COLO668 (cell line): ENCODE measurements around the gene FREM1.
A peak's percentile ranks its signal among the peaks of the same experiment; 100 is the strongest.

Experiments used
- DNase-seq: peaks from one replicate; lab custom pipeline; 2025; ENCODE audit not compliant: unreplicated experiment; lab: John Stamatoyannopoulos, UW

The FREM1 gene

DNA sequence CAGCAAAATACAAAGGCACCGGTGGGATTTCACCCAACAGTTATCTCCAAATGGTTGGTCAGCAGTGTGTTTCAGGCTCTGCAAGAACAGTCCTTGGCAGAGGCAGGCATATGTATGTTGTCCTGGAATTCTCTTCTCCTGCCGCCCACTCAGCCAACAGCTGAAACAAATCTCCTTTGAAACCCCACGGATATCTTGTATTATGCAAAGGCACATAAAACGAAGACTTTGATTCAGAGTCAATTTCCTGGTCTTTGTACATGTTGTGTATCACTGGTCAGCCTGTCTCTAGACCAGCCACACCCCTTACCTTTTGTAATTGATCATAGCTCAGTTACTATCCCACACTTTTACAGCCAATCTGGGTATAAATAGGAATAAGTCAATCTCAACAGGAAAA is 29.2 kb downstream of the FREM1 start:
- no peak for DNase-seq

DNA sequence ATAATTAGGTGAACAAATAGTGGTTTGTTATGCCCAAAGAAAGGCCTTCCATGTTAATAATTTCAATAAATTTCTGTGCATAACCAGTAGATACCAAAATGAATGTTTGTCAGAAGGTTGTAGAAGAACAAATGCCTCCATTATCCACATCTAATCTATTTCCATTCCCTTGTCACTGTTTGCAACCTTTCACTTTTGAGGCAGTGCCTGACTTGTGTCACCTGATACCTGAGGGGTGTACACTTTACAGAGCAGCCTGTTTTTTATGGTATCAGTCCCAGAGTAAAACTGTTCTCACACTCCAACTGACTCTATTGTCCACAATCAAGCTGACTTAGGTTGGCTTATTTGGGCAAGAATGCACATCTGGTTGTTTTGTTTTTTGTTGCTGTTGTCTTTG is 40.1 kb downstream of the FREM1 start:
- no peak for DNase-seq

DNA sequence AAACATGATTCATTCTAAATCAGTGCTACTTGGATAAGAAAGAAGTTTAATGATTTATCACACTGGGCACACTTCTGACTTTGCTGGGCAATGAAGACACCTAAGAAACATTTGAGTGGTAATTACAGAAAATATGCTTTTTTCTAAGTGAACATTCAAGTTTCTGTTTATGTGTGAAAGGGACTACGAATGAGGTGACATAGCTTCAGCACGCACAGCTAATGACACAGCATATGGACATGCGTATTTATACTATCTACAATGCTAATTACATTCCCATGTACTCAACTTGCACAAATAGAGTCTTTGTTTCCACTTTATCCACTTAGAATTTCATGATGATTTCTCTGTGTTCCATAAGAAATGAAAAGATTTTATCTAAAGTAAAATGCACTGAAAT is 40.6 kb downstream of the FREM1 start:
- DNase-seq: no peak

DNA sequence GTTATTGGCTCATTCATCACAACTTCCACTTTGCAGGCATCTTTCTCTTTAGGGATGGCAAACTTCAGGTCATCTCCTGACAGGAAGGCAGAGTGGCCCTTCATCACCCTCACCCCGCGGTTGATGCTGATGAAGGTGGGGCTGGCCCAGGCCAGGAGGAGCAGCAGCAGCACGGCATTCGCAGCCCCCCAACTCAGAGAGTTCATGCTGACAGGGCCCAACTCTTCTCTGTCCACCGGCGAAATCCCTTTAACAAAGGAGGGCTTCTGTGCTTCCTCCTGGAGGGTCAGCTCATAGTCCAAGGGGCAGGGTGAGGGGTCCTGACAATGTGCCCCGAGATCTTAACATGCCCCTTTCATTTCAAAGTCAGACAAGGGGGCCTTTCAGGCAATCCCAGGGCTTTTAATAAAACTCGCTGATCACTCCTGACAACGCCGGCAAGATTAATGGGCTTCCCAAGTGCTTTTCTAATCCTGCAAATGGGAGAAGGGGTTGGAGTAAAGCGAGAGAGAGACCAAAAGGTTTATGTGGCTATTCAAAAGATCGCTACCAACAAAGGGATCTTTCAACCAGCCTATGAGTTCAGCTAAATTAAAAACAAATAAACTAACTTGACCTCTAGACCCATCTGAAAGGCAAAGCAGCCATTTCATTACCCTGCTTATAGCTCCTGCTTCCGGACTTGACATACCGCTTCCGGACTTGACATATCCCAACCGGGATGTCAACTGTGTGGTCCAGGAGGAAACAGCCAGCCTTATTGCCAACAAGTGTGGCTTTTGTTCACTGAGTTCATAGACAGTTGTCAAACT is 41.2 kb downstream of the FREM1 start:
- DNase-seq: no peak

DNA sequence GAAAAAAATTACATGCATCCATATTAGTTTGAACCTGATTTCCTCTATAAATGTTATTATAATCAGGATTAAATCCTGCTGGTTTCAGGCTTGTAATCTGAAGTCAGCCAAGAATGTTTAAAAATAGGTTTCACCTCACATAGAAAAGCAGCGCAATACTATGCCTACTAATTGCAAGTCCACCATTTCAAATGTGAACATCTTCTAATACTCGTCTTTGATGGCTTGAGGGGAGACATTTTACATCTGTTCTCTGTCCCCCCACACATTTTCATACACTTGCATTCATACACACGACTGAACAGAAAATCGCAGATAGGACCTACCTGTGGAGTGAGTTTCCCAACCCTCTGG is 41.8 kb downstream of the FREM1 start:
- DNase-seq: no peak

DNA sequence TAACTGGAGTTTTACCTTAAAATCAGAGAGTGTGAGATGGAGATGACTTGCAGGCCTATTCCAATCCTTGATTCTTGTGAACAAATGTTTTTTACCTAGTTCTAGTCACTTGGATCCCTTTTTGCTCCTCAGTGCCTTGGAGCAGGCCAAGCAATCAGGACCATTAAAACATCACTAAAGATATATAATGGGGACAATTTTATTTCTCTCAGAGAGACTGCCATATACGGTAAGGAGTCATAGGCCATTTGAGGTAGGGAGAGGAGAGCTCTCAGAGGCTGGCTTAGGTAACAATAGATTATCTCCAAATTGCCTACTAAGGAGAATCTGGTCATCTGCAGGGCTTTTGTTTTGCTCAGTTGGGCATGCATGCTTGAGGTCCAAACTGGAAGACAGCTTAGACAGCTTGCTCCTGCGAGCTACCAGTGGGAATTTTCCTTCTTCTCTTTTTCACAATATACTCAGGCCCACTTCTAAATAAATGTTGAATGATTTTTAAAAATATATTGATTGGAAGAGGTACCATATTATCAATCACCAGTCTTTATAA is 44.0 kb downstream of the FREM1 start:
- no peak for DNase-seq

DNA sequence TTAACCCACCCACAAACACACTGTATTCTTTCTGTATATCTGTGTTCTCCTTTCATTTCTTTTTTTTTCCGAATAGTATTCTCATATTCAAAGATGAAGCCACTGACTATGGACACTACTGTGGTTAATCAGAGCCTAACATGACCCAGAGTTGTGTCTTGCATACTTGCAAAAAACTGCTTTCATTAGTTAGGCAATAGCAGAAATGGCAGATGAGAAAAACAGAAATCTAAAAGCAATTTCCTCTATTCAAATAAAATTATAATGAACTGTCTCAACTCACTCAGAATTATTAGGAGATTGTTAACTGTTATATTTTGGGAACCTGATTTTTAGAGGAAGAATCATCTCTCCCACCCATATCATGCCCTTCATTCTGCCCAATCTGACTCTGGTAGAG is 45.9 kb downstream of the FREM1 start:
- no peak for DNase-seq

DNA sequence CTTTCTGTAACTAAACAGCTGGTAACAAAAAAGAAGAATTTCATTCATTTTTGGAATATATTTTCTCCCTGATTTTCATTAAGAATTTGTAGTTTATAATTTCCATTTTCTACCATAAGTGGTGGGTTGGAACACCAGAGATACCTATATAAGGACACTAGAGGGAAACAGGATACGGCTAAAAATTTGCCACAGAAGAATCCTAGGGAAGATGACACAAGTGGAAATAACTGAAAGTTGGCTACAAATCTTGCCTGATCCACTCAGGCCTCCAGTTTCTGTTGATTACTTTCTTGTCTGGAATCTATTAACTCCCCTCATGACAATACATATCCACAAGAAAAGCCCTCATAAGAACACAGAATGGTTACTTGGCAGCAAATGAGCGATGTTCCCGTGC is 46.8 kb downstream of the FREM1 start:
- no peak for DNase-seq

DNA sequence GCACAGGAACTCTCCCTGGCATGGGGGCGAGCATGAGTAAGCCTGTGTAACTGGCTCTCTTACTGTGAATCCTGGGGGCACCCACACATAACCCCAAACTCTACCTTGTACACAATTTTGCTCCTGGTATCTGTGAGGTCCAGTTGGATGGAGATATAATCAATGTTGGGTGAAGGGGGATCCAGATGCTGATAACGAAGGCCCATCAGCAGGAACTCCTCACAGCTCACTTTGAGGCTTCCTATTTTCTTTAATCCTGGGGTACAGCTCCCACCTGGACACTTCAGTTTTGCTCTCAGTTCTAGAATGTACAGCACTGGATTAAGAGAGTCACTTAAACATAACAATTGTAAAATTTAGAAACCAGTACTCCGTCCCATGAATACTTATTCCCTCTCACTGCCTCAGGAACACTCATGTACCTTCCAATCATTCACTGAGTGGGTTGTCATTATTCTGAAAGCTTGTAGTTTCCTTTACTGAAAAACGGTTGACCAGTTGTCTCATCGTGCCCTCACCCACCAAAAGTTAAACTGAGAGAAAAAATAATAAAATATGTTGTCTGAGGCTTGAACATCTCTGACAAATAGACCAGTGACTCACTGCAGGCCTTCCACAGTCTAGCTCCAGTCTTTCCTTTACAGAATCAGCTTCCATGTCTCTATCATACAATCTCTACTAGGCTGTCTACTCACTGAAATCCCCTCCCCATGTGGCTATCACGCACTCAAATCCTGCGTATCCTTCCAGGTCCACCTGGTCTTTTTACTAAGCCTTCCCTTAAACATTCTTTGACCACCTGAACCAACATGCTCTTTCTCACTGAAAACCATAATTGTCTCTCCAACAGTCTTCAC is 52.6 kb downstream of the FREM1 start:
- no peak for DNase-seq

DNA sequence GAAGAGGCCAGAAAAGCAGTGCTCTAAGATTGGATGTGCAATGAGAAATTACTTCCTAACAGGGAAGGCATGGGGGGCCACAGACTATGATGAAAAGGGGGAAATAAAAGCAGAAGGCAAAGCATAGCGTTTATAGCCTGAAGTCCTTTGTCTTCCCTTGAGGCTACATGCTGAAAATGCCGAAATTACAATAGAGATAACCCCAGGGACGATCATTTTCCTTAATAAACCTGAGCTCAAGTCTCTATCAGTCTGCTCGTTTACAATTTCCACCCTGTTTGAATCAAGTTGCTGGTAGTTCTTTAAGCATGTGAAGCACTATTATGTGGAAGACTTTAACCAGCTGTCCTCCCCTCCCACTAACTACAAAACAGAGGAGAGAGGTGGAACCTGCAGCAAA is 60.4 kb downstream of the FREM1 start:
- no peak for DNase-seq

DNA sequence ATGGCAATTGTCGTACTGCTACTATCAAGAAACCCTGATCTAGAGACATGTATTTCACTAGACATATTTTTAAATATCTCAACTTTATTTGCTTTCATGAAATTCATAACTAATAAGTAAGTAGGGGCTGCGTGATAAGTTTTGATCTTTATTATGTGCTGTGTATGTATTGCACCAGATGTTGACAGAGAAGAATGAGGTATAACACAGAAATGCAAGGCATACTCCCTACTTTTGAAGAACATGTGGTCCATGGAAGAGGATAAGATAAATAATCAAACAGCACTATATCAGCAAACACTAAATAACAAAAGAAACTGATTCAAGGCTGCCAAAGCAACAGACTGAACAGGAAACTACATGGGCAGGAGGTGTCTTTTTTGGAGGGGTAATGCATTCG is 60.9 kb downstream of the FREM1 start:
- DNase-seq: no peak

DNA sequence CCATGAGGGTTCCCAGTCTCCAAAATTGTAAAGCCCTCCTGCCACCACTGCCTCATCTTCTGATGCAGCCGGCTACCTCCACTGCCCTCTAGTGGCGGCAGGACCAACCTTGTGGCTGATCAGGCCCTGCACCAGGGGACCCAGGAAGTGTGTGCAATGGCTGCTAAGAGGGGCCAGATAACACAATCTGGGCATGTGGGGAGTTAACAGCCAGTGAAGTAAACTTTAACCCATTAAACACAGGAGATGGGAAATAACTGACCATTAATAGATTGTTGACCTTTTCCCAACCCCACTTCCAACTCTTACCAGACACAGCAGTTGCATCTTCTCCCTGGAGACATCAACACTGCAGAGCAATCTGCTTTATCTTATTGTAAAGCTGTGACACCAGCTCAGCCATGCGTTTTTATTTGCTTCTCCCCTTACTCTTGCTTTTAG is 63.3 kb downstream of the FREM1 start:
- DNase-seq: peak; percentile 71

DNA sequence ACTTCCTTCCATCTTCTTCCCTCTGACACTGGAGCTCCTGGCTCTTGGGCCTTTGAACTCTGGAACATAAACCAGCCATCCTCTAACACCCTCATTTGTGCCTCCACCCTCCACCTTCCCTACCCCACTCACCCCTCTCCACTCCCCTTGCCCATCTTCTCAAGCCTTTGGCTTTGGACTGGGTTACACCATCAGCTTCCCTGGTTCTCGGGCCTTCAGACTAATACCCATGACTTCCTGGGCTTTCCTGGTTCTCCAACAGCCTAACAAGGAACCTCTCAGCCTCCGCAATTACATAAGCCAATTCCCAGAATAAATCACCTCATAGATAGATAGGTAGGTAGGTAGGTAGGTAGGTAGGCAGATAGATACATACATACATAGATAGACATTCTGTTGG is 67.1 kb downstream of the FREM1 start:
- no peak for DNase-seq

DNA sequence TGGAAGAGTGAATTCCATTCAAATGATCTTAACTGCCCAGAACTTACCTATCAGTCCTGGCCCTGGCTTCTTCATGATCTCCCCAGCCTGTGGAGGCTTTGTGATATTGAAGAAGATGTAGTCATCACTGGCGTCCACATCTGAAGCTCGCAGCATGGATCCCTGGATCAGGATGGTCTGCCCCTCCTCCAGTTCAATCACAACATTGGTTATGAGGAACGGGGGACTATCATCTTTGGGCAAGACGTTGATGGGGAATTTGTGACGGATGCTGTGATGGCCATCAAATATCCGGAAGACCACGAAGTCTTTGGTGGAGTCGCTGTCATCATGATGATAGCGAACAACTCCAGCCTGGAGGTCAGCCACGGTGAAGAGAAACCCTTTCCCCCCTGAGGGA is 68.0 kb downstream of the FREM1 start:
- no peak for DNase-seq

DNA sequence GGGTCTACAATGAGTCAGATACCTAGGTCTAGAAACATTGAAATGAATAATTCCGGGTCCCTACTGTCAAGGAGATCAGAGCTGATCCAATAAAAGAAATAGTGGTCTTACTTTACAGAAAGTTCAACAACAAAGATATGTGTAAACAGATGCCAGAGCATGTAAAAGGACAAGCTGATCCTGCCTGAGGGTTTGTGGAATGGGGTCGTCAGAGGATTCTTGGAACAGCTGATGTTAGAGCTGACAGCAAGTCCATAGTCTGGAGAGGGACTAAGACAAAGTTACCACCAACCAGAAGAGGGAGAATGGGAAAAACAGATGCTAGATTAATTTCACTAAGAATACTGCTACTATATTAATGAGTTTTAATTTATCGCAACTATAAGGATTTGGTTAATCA is 71.5 kb downstream of the FREM1 start:
- no peak for DNase-seq

DNA sequence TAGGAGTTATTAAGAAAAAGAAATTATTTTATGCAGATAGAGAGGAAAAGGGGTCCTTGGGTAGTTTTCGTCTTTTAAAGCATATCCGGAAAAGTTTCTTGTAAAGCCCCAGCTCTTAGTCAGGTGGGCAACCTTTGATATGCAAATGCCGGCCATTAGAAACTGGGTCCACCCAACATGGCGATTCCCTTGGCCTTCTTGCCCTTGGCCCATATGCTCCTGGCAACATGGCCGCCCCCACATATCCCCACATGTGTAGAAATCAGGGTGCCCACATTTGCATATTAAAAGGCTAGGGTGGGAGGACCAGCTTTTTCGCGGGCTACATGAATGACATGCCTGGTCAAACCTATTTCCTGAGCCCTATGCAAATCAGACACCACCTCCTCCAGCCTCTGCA is 73.3 kb downstream of the FREM1 start:
- no peak for DNase-seq

DNA sequence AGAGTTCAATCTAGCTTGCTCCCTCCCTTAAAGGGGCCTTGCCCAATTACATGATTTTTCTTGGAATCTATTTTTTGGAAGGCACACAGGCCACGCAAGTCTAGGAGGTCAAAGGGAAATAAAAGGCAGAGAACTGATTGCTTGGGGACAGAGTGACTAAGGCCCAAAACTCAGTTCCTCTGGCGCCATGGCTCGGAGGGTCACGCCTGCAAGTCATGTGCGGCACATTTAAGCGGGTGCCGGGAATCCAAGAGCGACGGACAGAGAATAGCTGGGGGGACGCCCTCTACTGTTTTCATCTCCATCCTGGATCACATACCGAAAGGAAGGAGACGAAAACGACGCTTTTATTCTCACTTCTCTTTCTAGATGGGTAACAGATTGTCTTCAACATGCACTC is 78.6 kb downstream of the FREM1 start:
- no peak for DNase-seq

DNA sequence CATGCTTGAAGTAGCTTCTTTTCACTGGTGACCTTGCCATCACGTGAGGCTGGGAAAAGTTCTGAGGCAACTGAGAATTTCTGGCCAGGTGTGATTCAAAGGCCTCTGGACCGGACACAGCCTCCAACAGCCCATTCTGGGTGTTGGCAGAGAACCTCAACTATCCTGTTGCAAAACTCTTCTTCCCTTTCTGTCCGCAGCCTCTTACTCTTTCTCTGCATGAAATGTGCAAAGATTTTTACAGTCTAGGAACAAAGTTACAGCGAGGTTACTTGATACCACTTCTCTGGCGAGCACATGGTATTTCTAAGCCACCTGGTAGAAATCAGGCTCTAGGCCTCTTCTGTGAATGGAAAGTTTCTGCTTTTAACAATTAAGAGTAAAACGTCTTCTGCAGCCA is 79.2 kb downstream of the FREM1 start:
- DNase-seq: no peak

DNA sequence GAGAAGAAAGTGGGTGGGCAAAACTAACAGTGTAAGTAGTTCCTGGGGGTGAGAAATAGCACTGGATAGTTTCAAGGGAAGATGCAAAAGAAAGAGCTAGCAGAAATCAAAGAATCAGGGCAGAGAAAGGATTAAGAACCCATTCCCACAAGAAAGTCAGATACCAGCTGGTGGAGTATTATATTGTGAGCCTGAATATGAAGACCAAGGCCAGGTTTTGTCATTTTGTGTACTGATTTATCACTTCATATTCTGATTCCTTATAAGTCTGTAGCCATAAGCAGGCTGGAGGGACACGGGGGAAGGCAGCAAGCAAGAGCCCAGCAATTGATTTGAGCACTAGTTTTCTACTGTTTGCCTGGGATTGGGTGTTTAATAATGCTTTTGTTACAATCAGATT is 80.2 kb downstream of the FREM1 start:
- DNase-seq: no peak

DNA sequence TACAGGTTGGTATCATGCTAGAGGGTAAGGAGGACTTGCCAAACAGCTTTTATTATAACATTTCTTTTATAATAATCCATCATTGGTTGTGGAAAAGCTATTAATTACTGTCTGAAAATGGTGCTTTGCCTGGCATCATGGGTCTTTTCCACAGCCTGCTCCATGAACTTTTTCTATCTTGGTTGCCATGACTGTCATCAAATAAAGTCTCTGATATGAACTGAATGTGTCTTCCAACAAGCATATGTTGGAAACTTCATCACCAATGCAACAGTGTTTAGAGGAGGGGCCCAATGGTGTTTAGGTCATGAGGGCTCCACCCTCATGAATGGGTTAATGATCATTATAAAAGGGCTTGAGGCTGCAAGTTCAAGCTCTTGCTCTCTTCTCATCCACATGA is 81.0 kb downstream of the FREM1 start:
- DNase-seq: no peak

DNA sequence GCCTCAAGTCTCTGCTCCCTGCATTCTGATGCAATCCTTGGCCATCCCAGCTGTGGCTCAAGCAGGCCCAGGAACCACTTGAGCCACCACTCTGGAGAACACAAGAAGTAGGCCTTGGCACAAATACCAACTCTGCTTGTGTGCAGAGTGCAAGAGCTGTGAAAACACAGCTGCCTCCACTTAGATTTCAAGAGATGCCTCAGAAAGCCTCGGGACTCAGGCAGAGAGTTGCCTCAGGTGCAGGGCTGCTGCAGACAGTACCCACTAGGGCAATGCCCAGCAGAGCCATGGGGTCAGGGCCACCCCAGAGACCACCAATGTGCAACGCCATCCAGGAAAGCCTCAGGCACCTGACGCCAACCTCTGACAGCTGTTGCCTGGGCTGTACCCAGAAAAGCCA is 82.4 kb downstream of the FREM1 start:
- DNase-seq: no peak

DNA sequence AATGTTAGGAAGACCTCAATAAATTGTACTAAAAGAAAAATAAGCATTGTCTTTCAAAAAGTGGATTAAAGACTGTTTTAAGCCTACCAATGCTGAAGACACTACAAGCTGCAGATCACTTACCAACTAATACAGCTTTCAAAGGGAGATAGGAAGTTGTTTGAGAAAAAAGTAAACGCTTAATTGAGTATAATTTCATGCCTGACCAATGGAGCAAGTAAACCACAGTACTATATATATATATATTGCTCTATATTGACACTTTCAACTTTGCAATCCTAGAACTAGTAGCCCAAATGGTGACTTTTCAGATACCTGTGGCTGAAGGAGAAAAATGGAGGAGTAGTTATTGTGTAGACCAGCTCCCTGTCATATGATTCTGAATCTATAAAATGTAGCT is 85.7 kb downstream of the FREM1 start:
- no peak for DNase-seq
